H1 (cell line): Measurements from ENCODE around the gene RPIA. TPM values are rescaled to one million over a fixed set of nuclear protein-coding genes. Genes with fewer than 3 reads are reported as not detected.

Experiments
- ASH2L ChIP-seq: fragments of 200-600, 300-600 bp; sonication (generic); IDR thresholded peaks from one replicate; pipeline ENCODE4 v1.7.1; 2017; ENCODE audit warnings: low read length
- CBX5 ChIP-seq: fragments of 300-800, 300-1000 bp; sonication (generic); IDR thresholded peaks from 2 replicates; pipeline ENCODE4 v1.7.1; 2016; ENCODE audit warnings: antibody characterized with exemption, low read length, low read depth
- CHD1 ChIP-seq: IDR thresholded peaks from 2 replicates; pipeline ENCODE4 v1.6.1; 2012; ENCODE audit warnings: low read depth, low read length, improper control_type of control experiment
- CTBP2 ChIP-seq: IDR thresholded peaks from 2 replicates; pipeline ENCODE4 v1.7.0; 2011; ENCODE audit warnings: borderline replicate concordance, mild to moderate bottlenecking, moderate library complexity, mixed read lengths, low read length; ENCODE audit not compliant: insufficient read depth, insufficient read length
- EGR1 ChIP-seq: IDR thresholded peaks from 2 replicates; pipeline ENCODE4 v1.6.1; 2011; ENCODE audit warnings: low read depth, low read length, borderline replicate concordance
- EP300 ChIP-seq, 2 experiments: IDR thresholded peaks; 1 replicate in 1 of 2; 2 replicates in 1 of 2; pipeline ENCODE4 v1.6.1; 2011 to 2012; ENCODE audit warnings: low read depth in 2 of 2, low read length in 2 of 2, mild to moderate bottlenecking in 2 of 2, borderline replicate concordance in 1 of 2, inconsistent platforms in 1 of 2, moderate library complexity in 1 of 2
- HDAC2 ChIP-seq, 2 experiments: fragments of 300-600 bp in 1 of 2; sonication (generic) in 1 of 2; IDR thresholded peaks; 2 replicates each; pipeline ENCODE4 v1.6.1; 2011 to 2012; ENCODE audit warnings: low read depth in 2 of 2, low read length in 2 of 2, mild to moderate bottlenecking in 2 of 2, moderate library complexity in 2 of 2, borderline replicate concordance in 1 of 2, inconsistent platforms in 1 of 2
- JUND ChIP-seq: IDR thresholded peaks from 2 replicates; pipeline ENCODE4 v1.6.1; 2011; ENCODE audit warnings: mild to moderate bottlenecking, improper control_type of control experiment, low read length
- KDM5A ChIP-seq: fragments of 200-600 bp; IDR thresholded peaks from 2 replicates; pipeline ENCODE4 v1.7.1; 2012; ENCODE audit warnings: mild to moderate bottlenecking, low read length, inconsistent platforms, mixed read lengths
- POLR2AphosphoS5 ChIP-seq: IDR thresholded peaks from 2 replicates; pipeline ENCODE4 v1.6.1; 2011; ENCODE audit warnings: low read depth, low read length
- RAD21 ChIP-seq, 2 experiments: IDR thresholded peaks in 1 of 2; conservative IDR thresholded peaks in 1 of 2; 2 replicates each; pipeline ENCODE4 v1.6.1; 2011; ENCODE audit warnings: low read depth in 2 of 2, low read length in 2 of 2, improper control_type of control experiment in 1 of 2, inconsistent platforms in 1 of 2, mild to moderate bottlenecking in 1 of 2, moderate library complexity in 1 of 2
- RBBP5 ChIP-seq: IDR thresholded peaks from 2 replicates; pipeline ENCODE4 v1.7.1; 2012; ENCODE audit warnings: low read depth, mild to moderate bottlenecking, inconsistent platforms, low read length, moderate library complexity, borderline replicate concordance
- SAP30 ChIP-seq: fragments of 300-600 bp; sonication (generic); IDR thresholded peaks from 2 replicates; pipeline ENCODE4 v1.7.1; 2012; ENCODE audit warnings: low read length, moderate library complexity, mild to moderate bottlenecking, inconsistent platforms; ENCODE audit not compliant: insufficient read depth, insufficient replicate concordance
- SIRT6 ChIP-seq: IDR thresholded peaks from one replicate; pipeline ENCODE4 v1.7.1; 2012; ENCODE audit warnings: low read length, inconsistent platforms
- SP1 ChIP-seq: IDR thresholded peaks from 2 replicates; pipeline ENCODE4 v1.6.1; 2011; ENCODE audit warnings: low read depth, low read length
- SRF ChIP-seq: IDR thresholded peaks from 2 replicates; pipeline ENCODE4 v1.6.1; 2011; ENCODE audit warnings: mild to moderate bottlenecking, low read depth, low read length, moderate library complexity
- TAF7 ChIP-seq: optimal IDR thresholded peaks from 2 replicates; pipeline ENCODE3; 2011; ENCODE audit warnings: low read depth, mild to moderate bottlenecking, inconsistent platforms, low read length, moderate library complexity, borderline replicate concordance
- TBP ChIP-seq: IDR thresholded peaks from 2 replicates; pipeline ENCODE4 v1.6.1; 2011; ENCODE audit warnings: low read depth, low read length, improper control_type of control experiment
- TCF12 ChIP-seq: IDR thresholded peaks from 2 replicates; pipeline ENCODE4 v1.6.1; 2011; ENCODE audit warnings: low read depth, mild to moderate bottlenecking, low read length
- TEAD4 ChIP-seq: IDR thresholded peaks from 2 replicates; pipeline ENCODE4 v1.6.1; 2012; ENCODE audit warnings: low read depth, low read length, inconsistent platforms, mixed read lengths
- YY1 ChIP-seq: IDR thresholded peaks from 2 replicates; pipeline ENCODE4 v1.6.1; 2011; ENCODE audit warnings: low read depth, mild to moderate bottlenecking, low read length
- polyA plus RNA-seq, 7 experiments: library from polyadenylated mRNA; depleted of rRNA in 3 of 7; stranded (reverse) in 5 of 7; unstranded in 2 of 7; fragments of >200 nt in 5 of 7; fragments of 200-250 nt in 2 of 7; gene quantifications; 1 replicate in 5 of 7; 2 replicates in 1 of 7; 4 replicates in 1 of 7; pipeline versions ENCODE4 v1.2.1 to v1.2.3, GENCODE V29; 2011 to 2013; ENCODE audit warnings: missing spikeins in 2 of 7, mixed read lengths in 2 of 7
- total RNA-seq: library from RNA; stranded (reverse); fragmentation: NEBNext Ultra II Directional; extraction: Animal tissue kit (Norgen Biotek cat#: 25700); gene quantifications from 2 replicates; pipeline ENCODE4 v1.2.1, GENCODE V29; 2021
- TF ChIP-seq, protein P1 (sequence below): IDR thresholded peaks from 2 replicates; pipeline ENCODE4 v1.6.1; 2012; ENCODE audit warnings: inconsistent platforms
- TF ChIP-seq, protein P2 (sequence below): IDR thresholded peaks from 2 replicates; pipeline ENCODE4 v1.6.1; 2012; ENCODE audit warnings: low read length, inconsistent platforms

Gene RPIA
- total and polyA plus RNA-seq, 2 of the 8 experiments (the other 6 are each of a cell fraction or from before 2014, with no cell fraction given) = 13.1 to 24.0 TPM

- TF ChIP-seq SAP30 = no peak
- TF ChIP-seq TEAD4 = no peak
- no peak for TF ChIP-seq EP300 (IDR thresholded peaks at IDR 0.05; ENCODE audit: borderline replicate concordance in 1 of 2, low read depth in 2 of 2, low read length in 2 of 2)
- no peak for TF ChIP-seq RBBP5
- TF ChIP-seq, protein P1, sequence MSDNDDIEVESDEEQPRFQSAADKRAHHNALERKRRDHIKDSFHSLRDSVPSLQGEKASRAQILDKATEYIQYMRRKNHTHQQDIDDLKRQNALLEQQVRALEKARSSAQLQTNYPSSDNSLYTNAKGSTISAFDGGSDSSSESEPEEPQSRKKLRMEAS = peak; percentile 96
- no peak for TF ChIP-seq HDAC2 (IDR thresholded peaks at IDR 0.05; ENCODE audit: borderline replicate concordance in 1 of 2, low read depth in 2 of 2, low read length in 2 of 2)
- TF ChIP-seq SP1 = no peak
- no peak for TF ChIP-seq SIRT6
- no peak for TF ChIP-seq CHD1
- no peak for TF ChIP-seq TCF12
- TF ChIP-seq TBP = peak; percentile 28; the same call in 1 of the 2 replicates
- TF ChIP-seq ASH2L = peak; percentile 57
- no peak for TF ChIP-seq SRF
- no peak for TF ChIP-seq TAF7
- TF ChIP-seq CTBP2 = no peak
- TF ChIP-seq CBX5 = no peak
- no peak for TF ChIP-seq POLR2AphosphoS5
- no peak for TF ChIP-seq RAD21 (IDR thresholded peaks at IDR 0.05 in 1 of 2, conservative IDR thresholded peaks at IDR 0.05 in 1 of 2; ENCODE audit: low read depth in 2 of 2, low read length in 2 of 2)
- TF ChIP-seq KDM5A = no peak
- TF ChIP-seq, protein P2, sequence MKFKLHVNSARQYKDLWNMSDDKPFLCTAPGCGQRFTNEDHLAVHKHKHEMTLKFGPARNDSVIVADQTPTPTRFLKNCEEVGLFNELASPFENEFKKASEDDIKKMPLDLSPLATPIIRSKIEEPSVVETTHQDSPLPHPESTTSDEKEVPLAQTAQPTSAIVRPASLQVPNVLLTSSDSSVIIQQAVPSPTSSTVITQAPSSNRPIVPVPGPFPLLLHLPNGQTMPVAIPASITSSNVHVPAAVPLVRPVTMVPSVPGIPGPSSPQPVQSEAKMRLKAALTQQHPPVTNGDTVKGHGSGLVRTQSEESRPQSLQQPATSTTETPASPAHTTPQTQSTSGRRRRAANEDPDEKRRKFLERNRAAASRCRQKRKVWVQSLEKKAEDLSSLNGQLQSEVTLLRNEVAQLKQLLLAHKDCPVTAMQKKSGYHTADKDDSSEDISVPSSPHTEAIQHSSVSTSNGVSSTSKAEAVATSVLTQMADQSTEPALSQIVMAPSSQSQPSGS = no peak
- no peak for TF ChIP-seq YY1
- no peak for TF ChIP-seq JUND
- no peak for TF ChIP-seq EGR1
Measured at GRCh38 chr2:88765154-88765888, 73.8 kb downstream of the RPIA start (continued).
